ENCODE measurements around the gene ST6GALNAC3. TPM values are rescaled to one million over a fixed set of nuclear protein-coding genes. Genes with fewer than 3 reads are reported as not detected.

Gene ST6GALNAC3
- total RNA-seq, 2 experiments from 2014 or later = 0.50 to 1.2 TPM

DNA sequence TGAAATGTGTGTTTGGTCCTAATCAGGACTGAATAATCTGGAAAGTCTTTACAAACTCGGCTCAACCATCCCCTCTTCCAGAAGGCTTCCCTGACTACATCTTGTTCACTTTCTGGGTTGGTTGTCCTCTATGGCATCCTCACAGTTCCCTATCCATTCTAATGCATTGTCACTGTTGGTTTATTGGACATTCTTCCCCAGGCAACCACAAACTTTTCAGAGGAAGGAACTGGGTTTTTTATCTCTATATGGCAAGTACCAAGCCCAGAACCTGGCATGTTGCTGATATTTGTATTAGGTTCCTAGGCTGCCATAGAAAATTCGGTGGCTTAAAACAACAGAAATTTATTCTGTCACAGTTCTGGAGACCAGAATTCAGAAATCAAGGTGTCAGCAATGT, 429.2 kb downstream of the ST6GALNAC3 start:
- ChIA-PET POLR2A (interaction anchor here (0.6 kb wide), 1 partner anchor 341 kb away, joined by 3 read pairs; no protein-coding TSS in a partner anchor), CTCF (ENCODE audit: unreplicated experiment) (no interaction called here)
- H3K4me2 ChIP-seq (ENCODE audit: low read length) = no peak overlapping the region
- no peaks in the 10 kb centered on the region for H3K9me2 ChIP-seq (ENCODE audit: insufficient read depth, low read length)
- H3K4me1 ChIP-seq (ENCODE audit: insufficient read depth, low read length, poor library complexity, severe bottlenecking) = no peaks in the 10 kb centered on the region
- H3K27ac ChIP-seq (ENCODE audit: low read depth, low read length, poor library complexity, severe bottlenecking) = no peak overlapping the region
- no peaks in the 10 kb centered on the region for H4K20me1 ChIP-seq (ENCODE audit: insufficient read depth, low read length)
- no peak overlapping the region for H3K4me3 ChIP-seq (ENCODE audit: low read depth, low read length, poor library complexity, severe bottlenecking)
- no peaks in the 10 kb centered on the region for H3K9me3 ChIP-seq (ENCODE audit: low read length)
- no peak overlapping the region for H2AFZ ChIP-seq (ENCODE audit: low read length)
- TF ChIP-seq, protein P1, sequence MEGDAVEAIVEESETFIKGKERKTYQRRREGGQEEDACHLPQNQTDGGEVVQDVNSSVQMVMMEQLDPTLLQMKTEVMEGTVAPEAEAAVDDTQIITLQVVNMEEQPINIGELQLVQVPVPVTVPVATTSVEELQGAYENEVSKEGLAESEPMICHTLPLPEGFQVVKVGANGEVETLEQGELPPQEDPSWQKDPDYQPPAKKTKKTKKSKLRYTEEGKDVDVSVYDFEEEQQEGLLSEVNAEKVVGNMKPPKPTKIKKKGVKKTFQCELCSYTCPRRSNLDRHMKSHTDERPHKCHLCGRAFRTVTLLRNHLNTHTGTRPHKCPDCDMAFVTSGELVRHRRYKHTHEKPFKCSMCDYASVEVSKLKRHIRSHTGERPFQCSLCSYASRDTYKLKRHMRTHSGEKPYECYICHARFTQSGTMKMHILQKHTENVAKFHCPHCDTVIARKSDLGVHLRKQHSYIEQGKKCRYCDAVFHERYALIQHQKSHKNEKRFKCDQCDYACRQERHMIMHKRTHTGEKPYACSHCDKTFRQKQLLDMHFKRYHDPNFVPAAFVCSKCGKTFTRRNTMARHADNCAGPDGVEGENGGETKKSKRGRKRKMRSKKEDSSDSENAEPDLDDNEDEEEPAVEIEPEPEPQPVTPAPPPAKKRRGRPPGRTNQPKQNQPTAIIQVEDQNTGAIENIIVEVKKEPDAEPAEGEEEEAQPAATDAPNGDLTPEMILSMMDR (conservative IDR thresholded peaks at IDR 0.05; ENCODE audit: low read length) = no peak
- TF ChIP-seq EZH2phosphoT487 (IDR thresholded peaks at IDR 0.05; ENCODE audit: borderline replicate concordance, low read depth, low read length) = no peak
- H3K79me2 ChIP-seq (ENCODE audit: insufficient read depth, low read depth, low read length) = no peaks in the 10 kb centered on the region
- intact Hi-C loops (cut with micrococcal nuclease; ENCODE audit: unreplicated experiment) = no loop called here
- DNase-seq (ENCODE audit: low spot score) = no peak
- no peaks in the 10 kb centered on the region for H3K36me3 ChIP-seq (ENCODE audit: insufficient read depth, low read length)
- BruUV-seq (replicated peaks) = no TSS peak

DNA sequence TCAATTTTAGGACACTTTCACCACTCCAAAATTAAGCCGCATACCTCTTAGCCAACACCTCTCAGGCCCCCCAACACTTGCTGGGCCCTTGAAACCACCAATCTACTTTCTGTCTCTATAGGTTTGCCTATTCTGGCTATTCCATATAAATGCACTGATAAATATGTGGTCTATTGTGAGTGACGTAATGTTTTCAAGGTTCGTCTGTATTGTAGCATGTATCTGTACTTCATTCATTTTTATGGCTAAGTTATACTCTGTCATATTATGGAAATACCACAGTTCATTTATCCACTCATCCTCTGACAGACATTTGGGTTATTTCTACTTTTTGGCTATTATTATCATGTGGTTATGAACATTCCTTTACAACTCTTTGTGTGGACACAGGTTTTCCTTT, 432.8 kb downstream of the ST6GALNAC3 start:
- POLR2A ChIA-PET = no interaction called here
- no peaks in the 10 kb centered on the region for H3K36me3 ChIP-seq (ENCODE audit: insufficient read depth, low read length)
- H3K4me2 ChIP-seq (ENCODE audit: low read length) = no peak overlapping the region
- H3K4me1 ChIP-seq (ENCODE audit: insufficient read depth, low read length, poor library complexity, severe bottlenecking) = no peaks in the 10 kb centered on the region
- intact Hi-C loops (cut with micrococcal nuclease; ENCODE audit: unreplicated experiment) = no loop called here
- H2AFZ ChIP-seq (ENCODE audit: low read length) = no peak overlapping the region
- H3K4me3 ChIP-seq (ENCODE audit: low read depth, low read length, poor library complexity, severe bottlenecking) = no peak overlapping the region
- H3K9me2 ChIP-seq (ENCODE audit: insufficient read depth, low read length) = no peaks in the 10 kb centered on the region
- no TSS peak for BruUV-seq (replicated peaks)
- H4K20me1 ChIP-seq (ENCODE audit: insufficient read depth, low read length) = no peaks in the 10 kb centered on the region
- H3K79me2 ChIP-seq (ENCODE audit: insufficient read depth, low read depth, low read length) = no peaks in the 10 kb centered on the region
- no peaks in the 10 kb centered on the region for H3K9me3 ChIP-seq (ENCODE audit: low read length)
- no peak for TF ChIP-seq EZH2phosphoT487 (IDR thresholded peaks at IDR 0.05; ENCODE audit: borderline replicate concordance, low read depth, low read length)
- TF ChIP-seq, protein P1 (conservative IDR thresholded peaks at IDR 0.05; ENCODE audit: low read length) = no peak
- no peak overlapping the region for H3K27ac ChIP-seq (ENCODE audit: low read depth, low read length, poor library complexity, severe bottlenecking)
- CTCF ChIA-PET (ENCODE audit: unreplicated experiment) = no interaction called here
- DNase-seq (ENCODE audit: low spot score) = no peak

GRCh38 chr1:76508871-76509270, 434.3 kb downstream of the ST6GALNAC3 start:
- Histone ChIP-seq H4K20me1 (ENCODE audit: insufficient read depth, low read length) (no peaks in the 10 kb centered on the region), H3K27ac (ENCODE audit: low read depth, low read length, poor library complexity, severe bottlenecking) (no peak overlapping the region), H3K36me3 (ENCODE audit: insufficient read depth, low read length) (no peaks in the 10 kb centered on the region), H3K9me2 (ENCODE audit: insufficient read depth, low read length) (no peaks in the 10 kb centered on the region), H2AFZ (ENCODE audit: low read length) (no peak overlapping the region), H3K79me2 (ENCODE audit: insufficient read depth, low read depth, low read length) (no peaks in the 10 kb centered on the region), H3K4me2 (ENCODE audit: low read length) (no peak overlapping the region), H3K4me1 (ENCODE audit: insufficient read depth, low read length, poor library complexity, severe bottlenecking) (no peaks in the 10 kb centered on the region), H3K9me3 (ENCODE audit: low read length) (no peaks in the 10 kb centered on the region), H3K4me3 (ENCODE audit: low read depth, low read length, poor library complexity, severe bottlenecking) (no peak overlapping the region)
- ChIA-PET POLR2A (no interaction called here), CTCF (ENCODE audit: unreplicated experiment) (no interaction called here)
- TF ChIP-seq EZH2phosphoT487 (IDR thresholded peaks at IDR 0.05; ENCODE audit: borderline replicate concordance, low read depth, low read length) = no peak
- intact Hi-C loops (cut with micrococcal nuclease; ENCODE audit: unreplicated experiment) = no loop called here
- BruUV-seq (replicated peaks) = no TSS peak
- no peak for DNase-seq (ENCODE audit: low spot score)

Data from OCI-LY7 (cell line).